Germinal center (tissue), 1 donor: ENCODE measurements around the gene NPBWR2.
A peak's percentile ranks its signal among the peaks of the same experiment; 100 is the strongest.

Source experiments
- DNase-seq: peaks from one replicate; pipeline ENCODE4 v3.0.0; 2012; ENCODE audit warnings: mixed read lengths, low spot score

NPBWR2 gene

GRCh38 chr20:64084685-64085152 is 22.6 kb downstream of the NPBWR2 start:
- DNase-seq: no peak

- no peak for DNase-seq
These were observed 23.3 kb downstream of the NPBWR2 start, which contains the start of gene LKAAEAR1 for GRCh38 chr20:64083804-64084684. TSS of gene LKAAEAR1 (minus strand) at chr20:64084398. CDS start at chr20:64084219, 179 bp downstream.

GRCh38 chr20:64083378-64083803 is 24.0 kb downstream of the NPBWR2 start:
- peak; percentile 65 for DNase-seq

GRCh38 chr20:64082820-64083377 is 24.5 kb downstream of the NPBWR2 start:
- DNase-seq: no peak

GRCh38 chr20:64082126-64082731 is 25.1 kb downstream of the NPBWR2 start:
- DNase-seq: no peak

- DNase-seq: no peak
These were observed 25.8 kb downstream of the NPBWR2 start for GRCh38 chr20:64081624-64081964.

- DNase-seq: no peak
These were observed 26.3 kb downstream of the NPBWR2 start for GRCh38 chr20:64080813-64081623.

- no peak for DNase-seq
These were observed 27.2 kb downstream of the NPBWR2 start, which contains the start of gene OPRL1 for GRCh38 chr20:64080013-64080812. TSS of gene OPRL1 (plus strand) at chr20:64080082. CDS start at chr20:64092721, 12,639 bp downstream.

GRCh38 chr20:64079273-64080012 is 27.9 kb downstream of the NPBWR2 start, which contains the start of gene RGS19:
TSS of gene RGS19 (minus strand) at chr20:64079518. CDS start at chr20:64076886, 2,632 bp downstream.
- DNase-seq: peak; percentile 82

GRCh38 chr20:64078934-64079272 is 28.5 kb downstream of the NPBWR2 start:
- no peak for DNase-seq

GRCh38 chr20:64077876-64078551 is 29.4 kb downstream of the NPBWR2 start:
- DNase-seq: peak; percentile 77

- no peak for DNase-seq
These were observed 29.9 kb downstream of the NPBWR2 start for GRCh38 chr20:64077541-64077875.

- DNase-seq: peak; percentile 68
These were observed 30.3 kb downstream of the NPBWR2 start for GRCh38 chr20:64077094-64077493.

- no peak for DNase-seq
These were observed 31.0 kb downstream of the NPBWR2 start for GRCh38 chr20:64076061-64076997.

- no peak for DNase-seq
These were observed 31.8 kb downstream of the NPBWR2 start for GRCh38 chr20:64075556-64075955.

- no peak for DNase-seq
These were observed 32.4 kb downstream of the NPBWR2 start for GRCh38 chr20:64074963-64075362.

GRCh38 chr20:64074184-64074789 is 33.1 kb downstream of the NPBWR2 start:
- DNase-seq: no peak

- DNase-seq: no peak
These were observed 33.7 kb downstream of the NPBWR2 start for GRCh38 chr20:64073476-64074183.
